T-cell (primary cell): ENCODE results near the gene ZWILCH. TPM values are rescaled to one million over a fixed set of nuclear protein-coding genes. Genes with fewer than 3 reads are reported as not detected.

ENCODE experiments used
- ATAC-seq, 4 experiments: fragments of 200-7000 bp in 3 of 4; fragments of 150-1000 bp in 1 of 4; cut with Tn5 transposase; replicated peaks in 1 of 4; 1 replicate in 3 of 4; 2 replicates in 1 of 4; pipeline ENCODE4 v1.10.0; 2021; ENCODE audit warnings: moderate library complexity in 3 of 4, mild to moderate bottlenecking in 2 of 4, moderate number of reproducible peaks in 1 of 4
- CTCF ChIA-PET, 2 donors: fragments of 300-600 bp; sonication (Branson Sonifier 250); formaldehyde crosslinking; loops; one replicate each; lab custom pipeline; 2022; ENCODE audit warnings: antibody characterized with exemption in 2 of 2; lab: Charles Lee
- POLR2A ChIA-PET, 2 donors: fragments of 300-600 bp; sonication (Branson Sonifier 250); formaldehyde crosslinking; loops; one replicate each; lab custom pipeline; 2022; ENCODE audit warnings: antibody characterized with exemption in 2 of 2; lab: Charles Lee
- DNase-seq, 35 experiments: peaks; one replicate each; pipeline versions ENCODE4 v3.0.0 to v3.0.0-alpha.2; 2013 to 2023
- H3K27ac ChIP-seq: one replicate; pipeline ENCODE4 v1.5.1; 2013; ENCODE audit warnings: low read length
- H3K27me3 ChIP-seq, 2 experiments: replicated peaks in 1 of 2; 1 replicate in 1 of 2; 2 replicates in 1 of 2; pipeline versions ENCODE4 v1.6.1 to v1.7.0; 2013; ENCODE audit warnings: low read length in 1 of 2, mixed read lengths in 1 of 2; ENCODE audit not compliant: control insufficient read depth in 2 of 2, insufficient read depth in 2 of 2; ENCODE audit errors: extremely low read depth in 1 of 2
- H3K36me3 ChIP-seq, 2 donors: 1 replicate in 1 of 2; 2 replicates in 1 of 2; pipeline versions ENCODE4 v1.6.1 to v1.7.0; 2013; ENCODE audit warnings: low read length in 1 of 2; ENCODE audit not compliant: control insufficient read depth in 2 of 2, insufficient read depth in 1 of 2; ENCODE audit errors: extremely low read depth in 1 of 2
- H3K4me1 ChIP-seq, 2 experiments: 1 replicate in 1 of 2; 2 replicates in 1 of 2; pipeline versions ENCODE4 v1.6.1 to v1.7.0; 2013; ENCODE audit warnings: low read length in 2 of 2, mixed read lengths in 1 of 2; ENCODE audit not compliant: insufficient read depth in 2 of 2, control insufficient read depth in 1 of 2; ENCODE audit errors: extremely low read depth in 1 of 2
- H3K4me3 ChIP-seq, 2 donors: 1 replicate in 1 of 2; 2 replicates in 1 of 2; pipeline versions ENCODE4 v1.5.1 to v1.7.0; 2013; ENCODE audit warnings: mild to moderate bottlenecking in 2 of 2, low read length in 1 of 2, moderate library complexity in 1 of 2; ENCODE audit not compliant: control insufficient read depth in 1 of 2; ENCODE audit errors: extremely low read depth in 1 of 2
- H3K9me3 ChIP-seq: 2 replicates; pipeline ENCODE4 v1.7.0; 2013
- H3K27ac Mint-ChIP-seq, 2 donors: one replicate each; pipeline ENCODE4 v1.8.0; 2020 to 2021; ENCODE audit warnings: mild to moderate bottlenecking in 2 of 2, mixed read lengths in 2 of 2
- H3K27me3 Mint-ChIP-seq, 2 donors: one replicate each; pipeline ENCODE4 v1.8.0; 2021 to 2022; ENCODE audit warnings: mixed read lengths in 2 of 2
- H3K36me3 Mint-ChIP-seq: one replicate; pipeline ENCODE4 v1.8.0; 2021; ENCODE audit warnings: mixed read lengths
- H3K4me1 Mint-ChIP-seq, 3 donors: one replicate each; pipeline ENCODE4 v1.8.0; 2020 to 2022; ENCODE audit warnings: mixed read lengths in 3 of 3, mild to moderate bottlenecking in 1 of 3
- H3K4me3 Mint-ChIP-seq, 3 donors: one replicate each; pipeline ENCODE4 v1.8.0; 2020 to 2022; ENCODE audit warnings: mild to moderate bottlenecking in 3 of 3, mixed read lengths in 3 of 3, moderate library complexity in 3 of 3
- H3K9me3 Mint-ChIP-seq, 3 donors: one replicate each; pipeline ENCODE4 v1.8.0; 2020 to 2022; ENCODE audit warnings: mixed read lengths in 3 of 3
- WGBS: methylation state at CpG from one replicate; pipeline ENCODE4 v1.1.5; 2013; ENCODE audit warnings: missing lambda C conversion rate; ENCODE audit not compliant: insufficient coverage; 5-methylcytosine and 5-hydroxymethylcytosine counted together
- total RNA-seq, 35 experiments: library from RNA in 6 of 35; stranded (reverse) in 6 of 35; fragments of 120-200 nt in 1 of 35; gene quantifications; one replicate each; pipeline versions ENCODE4 v1.2.1 to v1.2.4 and lab custom pipeline; 2013 to 2026

Gene ZWILCH
- total RNA-seq, 5 donors from 2014 or later (not counting 1 experiment from before 2014, with no cell fraction given) = 4.9 to 9.2 (median 6.2) TPM

DNA sequence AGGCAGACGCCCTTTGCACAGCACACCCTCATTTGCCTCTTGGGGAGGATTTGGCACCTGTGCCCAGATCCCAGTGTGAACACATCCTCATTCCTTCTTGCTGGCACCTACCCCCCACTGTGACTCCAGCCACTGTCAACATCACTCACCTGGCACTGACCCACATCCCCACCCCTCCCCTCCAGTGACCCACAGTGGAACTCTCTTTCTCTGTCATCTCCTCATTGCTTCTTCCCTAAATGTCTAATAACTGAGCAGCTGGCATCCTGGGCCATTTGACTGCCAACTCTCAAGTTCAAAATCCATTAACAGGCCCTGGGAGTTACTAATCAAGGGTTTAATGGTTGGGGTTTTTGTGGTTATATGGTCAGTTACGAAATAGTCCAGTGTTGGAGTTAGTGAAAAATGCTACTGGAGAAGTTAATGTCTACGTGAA lies 22.0 kb upstream of the ZWILCH start:
- Mint-ChIP-seq H3K9me3 (no peaks in the 10 kb centered on the region), H3K27ac (peak overlapping the region; percentile 46 to 59), H3K4me1 (peaks cover 0 to 2% (median 0%) of the 10 kb centered on the region in 3 donors), H3K27me3 (no peaks in the 10 kb centered on the region), H3K4me3 (no peak overlapping the region), H3K36me3 (peaks cover 31% of the 10 kb centered on the region)
- ATAC-seq = no peak
- no peak for DNase-seq
- no peaks in the 10 kb centered on the region for H3K27me3 ChIP-seq
- H3K4me1 ChIP-seq = no peaks in the 10 kb centered on the region
- H3K27ac ChIP-seq = no peak overlapping the region
- 100% methylated on average over 1 of the region's 3 CpGs for WGBS
- POLR2A ChIA-PET = no interaction called here
- CTCF ChIA-PET = no interaction called here
- H3K36me3 ChIP-seq = peaks cover 12 to 58% of the 10 kb centered on the region in 2 donors
- no peak overlapping the region for H3K4me3 ChIP-seq
- H3K9me3 ChIP-seq = no peaks in the 10 kb centered on the region

DNA sequence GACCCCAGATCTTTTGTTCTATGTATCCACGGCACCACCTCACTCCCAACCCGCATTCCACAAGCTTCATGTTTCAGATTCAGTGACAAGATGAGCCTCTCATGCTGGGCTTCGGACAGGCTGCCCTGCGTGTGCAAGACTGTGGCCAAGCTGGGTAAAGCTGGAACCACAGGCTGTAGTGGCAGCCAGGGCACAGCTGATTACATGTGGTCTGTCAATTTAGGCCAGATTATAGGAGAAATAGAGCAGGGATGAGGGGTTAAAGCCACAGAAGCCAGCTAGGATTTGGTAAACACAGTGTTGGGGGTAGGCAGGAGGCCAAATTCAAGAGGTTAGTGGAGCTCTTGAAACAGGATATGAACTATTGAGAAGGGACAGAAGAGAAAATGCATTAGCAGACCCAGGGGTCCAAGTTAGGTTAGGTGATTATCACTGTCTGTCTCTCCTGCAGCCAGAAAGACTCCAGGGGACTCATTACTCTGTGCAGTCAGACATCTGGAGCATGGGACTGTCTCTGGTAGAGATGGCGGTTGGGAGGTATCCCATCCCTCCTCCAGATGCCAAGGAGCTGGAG lies 20.5 kb upstream of the ZWILCH start:
- CTCF ChIA-PET = no interaction called here
- peaks cover 0 to under 1% (median 0%) of the 10 kb centered on the region in 3 donors for H3K4me1 Mint-ChIP-seq
- H3K4me3 Mint-ChIP-seq = no peak overlapping the region

GRCh38 chr15:66486887-66487286 lies 18.2 kb upstream of the ZWILCH start:
- Histone ChIP-seq H3K4me3 (no peak overlapping the region), H3K9me3 (no peaks in the 10 kb centered on the region), H3K36me3 (peaks cover 15 to 86% of the 10 kb centered on the region in 2 donors), H3K4me1 (no peaks in the 10 kb centered on the region), H3K27ac (no peak overlapping the region), H3K27me3 (no peaks in the 10 kb centered on the region)
- POLR2A ChIA-PET = no interaction called here
- Mint-ChIP-seq H3K4me3 (no peak overlapping the region), H3K9me3 (no peaks in the 10 kb centered on the region), H3K27ac (peak overlapping the region in 1 of 2 donors; percentile 22), H3K4me1 (peaks cover 0 to 6% (median 2%) of the 10 kb centered on the region in 3 donors), H3K36me3 (peaks cover 46% of the 10 kb centered on the region), H3K27me3 (no peaks in the 10 kb centered on the region)
- CTCF ChIA-PET = no interaction called here
- no CpG with 5 or more reads among the region's 3 CpGs for WGBS
- no peak for ATAC-seq
- DNase-seq = no peak

More for the DNA sequence above, 20.5 kb upstream of the ZWILCH start:
- ATAC-seq (no peak), DNase-seq (no peak)
- Histone ChIP-seq H3K9me3 (no peaks in the 10 kb centered on the region), H3K27me3 (no peaks in the 10 kb centered on the region), H3K4me3 (no peak overlapping the region), H3K36me3 (peaks cover 16 to 73% of the 10 kb centered on the region in 2 donors), H3K4me1 (no peaks in the 10 kb centered on the region), H3K27ac (no peak overlapping the region)
- peak overlapping the region in 1 of 2 donors; percentile 23 for H3K27ac Mint-ChIP-seq
- H3K36me3 Mint-ChIP-seq = peaks cover 44% of the 10 kb centered on the region
- no peaks in the 10 kb centered on the region for H3K9me3 Mint-ChIP-seq
- WGBS = 100% methylated on average over 4 of the region's 5 CpGs
- no peaks in the 10 kb centered on the region for H3K27me3 Mint-ChIP-seq
- POLR2A ChIA-PET = interaction anchor here (0.6 to 0.7 kb wide), 2 partner anchors 15 to 29 kb away, joined by 3 to 5 read pairs; no protein-coding TSS in a partner anchor

DNA sequence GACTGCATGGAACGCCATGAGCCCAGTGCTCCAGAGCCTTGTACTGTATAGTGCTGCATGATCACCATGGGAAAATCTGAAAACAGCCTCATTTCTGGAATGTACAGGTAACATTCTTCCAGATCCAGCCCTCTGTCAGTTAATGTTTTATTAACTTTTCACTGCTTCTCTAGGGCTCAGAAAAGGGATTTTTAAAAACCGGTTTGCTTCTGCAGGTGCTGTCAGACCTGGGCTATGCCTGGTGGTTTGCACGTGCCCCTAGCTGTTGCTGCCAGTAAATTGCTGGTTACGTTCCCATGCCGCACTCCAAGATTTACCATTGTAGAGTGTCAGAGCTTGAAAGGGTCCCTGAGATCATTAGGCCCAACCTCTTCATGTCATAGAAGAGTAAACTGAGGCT lies 16.6 kb upstream of the ZWILCH start:
- WGBS = 97% methylated on average over 5 of the region's 5 CpGs
- Histone ChIP-seq H3K27me3 (no peaks in the 10 kb centered on the region), H3K27ac (no peak overlapping the region), H3K9me3 (no peaks in the 10 kb centered on the region), H3K36me3 (peaks cover 15 to 85% of the 10 kb centered on the region in 2 donors), H3K4me1 (no peaks in the 10 kb centered on the region), H3K4me3 (no peak overlapping the region)
- Mint-ChIP-seq H3K4me1 (peaks cover 0 to 6% (median 2%) of the 10 kb centered on the region in 3 donors), H3K9me3 (no peaks in the 10 kb centered on the region), H3K27ac (no peak overlapping the region), H3K27me3 (no peaks in the 10 kb centered on the region), H3K4me3 (no peak overlapping the region), H3K36me3 (peaks cover 45% of the 10 kb centered on the region)
- no peak for DNase-seq
- ChIA-PET CTCF (no interaction called here), POLR2A (no interaction called here)
- no peak for ATAC-seq

GRCh38 chr15:66489179-66489791 lies 15.8 kb upstream of the ZWILCH start:
- no peak for ATAC-seq
- no peaks in the 10 kb centered on the region for H3K27me3 Mint-ChIP-seq
- ChIA-PET CTCF (interaction anchor here in 1 of 2 donors (1.6 kb wide), 1 partner anchor 10 kb away, joined by 6 read pairs; no protein-coding TSS in a partner anchor), POLR2A (no interaction called here)
- no peak for DNase-seq
- Histone ChIP-seq H3K4me3 (no peak overlapping the region), H3K9me3 (no peaks in the 10 kb centered on the region), H3K36me3 (peaks cover 15 to 92% of the 10 kb centered on the region in 2 donors), H3K27me3 (no peaks in the 10 kb centered on the region), H3K27ac (no peak overlapping the region), H3K4me1 (no peaks in the 10 kb centered on the region)
- H3K36me3 Mint-ChIP-seq = peaks cover 50% of the 10 kb centered on the region
- H3K9me3 Mint-ChIP-seq = no peaks in the 10 kb centered on the region
- 100% methylated on average over 6 of the region's 6 CpGs for WGBS
- H3K4me3 Mint-ChIP-seq = no peak overlapping the region
- H3K4me1 Mint-ChIP-seq = peaks cover 3 to 10% (median 7%) of the 10 kb centered on the region in 3 donors
- peak overlapping the region in 1 of 2 donors; percentile 31 for H3K27ac Mint-ChIP-seq

GRCh38 chr15:66491846-66492245 lies 13.3 kb upstream of the ZWILCH start:
- DNase-seq (no peak), ATAC-seq (no peak)
- H3K9me3 ChIP-seq = no peaks in the 10 kb centered on the region
- H3K27me3 ChIP-seq = no peaks in the 10 kb centered on the region
- peaks cover under 1 to 14% of the 10 kb centered on the region in 2 experiments for H3K4me1 ChIP-seq
- WGBS = 100% methylated on average over 1 of the region's 3 CpGs
- Mint-ChIP-seq H3K9me3 (no peaks in the 10 kb centered on the region), H3K27me3 (no peaks in the 10 kb centered on the region), H3K27ac (peak overlapping the region in 1 of 2 donors; percentile 44), H3K4me1 (peaks cover 20 to 32% (median 23%) of the 10 kb centered on the region in 3 donors), H3K36me3 (peaks cover 53% of the 10 kb centered on the region), H3K4me3 (no peak overlapping the region)
- POLR2A ChIA-PET = interaction anchor here (1.0 to 1.1 kb wide), 2 partner anchors 17 to 19 kb away, joined by 3 to 4 read pairs; no protein-coding TSS in a partner anchor
- H3K36me3 ChIP-seq = peaks cover 15 to 84% of the 10 kb centered on the region in 2 donors
- H3K27ac ChIP-seq = no peak overlapping the region
- H3K4me3 ChIP-seq = no peak overlapping the region
- CTCF ChIA-PET = interaction anchor here in 1 of 2 donors (0.5 to 1.3 kb wide), 2 partner anchors 20 to 22 kb away, joined by 5 to 7 read pairs; no protein-coding TSS in a partner anchor
